Erythroblast (primary cell): Measurements from ENCODE around the gene MXI1.
"Not testable (repeated sequence)": the region's sequence is repeated elsewhere in the genome, so short reads cannot be mapped to it uniquely, and the experiment has no call there.

ENCODE experiments used
- DNase-seq, 2 experiments: peaks; one replicate each; lab custom pipeline; 2025; lab: John Stamatoyannopoulos, UW
- GATA1 ChIP-seq: IDR thresholded peaks from 2 replicates; pipeline ENCODE4 v1.6.1; 2011; ENCODE audit warnings: low read depth, mild to moderate bottlenecking, control low read depth, low read length, moderate library complexity
- POLR2A ChIP-seq: IDR thresholded peaks from 2 replicates; pipeline ENCODE4 v1.6.1; 2011; ENCODE audit warnings: mild to moderate bottlenecking, low read length

The MXI1 gene

GRCh38 chr10:110326351-110327032 is 119.1 kb downstream of the MXI1 start:
- no peak for TF ChIP-seq POLR2A
- no peak for TF ChIP-seq GATA1
- DNase-seq = no peak

GRCh38 chr10:110327262-110327914 is 120.0 kb downstream of the MXI1 start:
- no peak for TF ChIP-seq POLR2A
- TF ChIP-seq GATA1 = no peak
- DNase-seq = no peak

GRCh38 chr10:110330675-110331074 is 123.3 kb downstream of the MXI1 start:
- TF ChIP-seq GATA1 = no peak
- no peak for TF ChIP-seq POLR2A

GRCh38 chr10:110331226-110331795 is 123.9 kb downstream of the MXI1 start:
- DNase-seq = not testable (repeated sequence)

More at GRCh38 chr10:110330675-110331074, 123.3 kb downstream of the MXI1 start:
- no peak for DNase-seq

- no peak for DNase-seq
- TF ChIP-seq POLR2A (no peak), GATA1 (no peak)
Observed at GRCh38 chr10:110334061-110334656, 126.8 kb downstream of the MXI1 start.

- TF ChIP-seq POLR2A = no peak
- no peak for TF ChIP-seq GATA1
Observed at GRCh38 chr10:110335314-110336064, 128.1 kb downstream of the MXI1 start.

GRCh38 chr10:110336111-110336721 is 128.8 kb downstream of the MXI1 start:
- TF ChIP-seq POLR2A (no peak), GATA1 (no peak)
- DNase-seq = no peak

More at GRCh38 chr10:110335314-110336064, 128.1 kb downstream of the MXI1 start:
- DNase-seq = no peak
